ENCODE measurements around the gene ITGA6.
"Not testable (repeated sequence)": the region's sequence is repeated elsewhere in the genome, so short reads cannot be mapped to it uniquely, and the experiment has no call there.

ITGA6 gene

GRCh38 chr2:172518995-172519394, 91.6 kb downstream of the ITGA6 start:
- DNase-seq (ENCODE audit: low spot score): no peak

DNA sequence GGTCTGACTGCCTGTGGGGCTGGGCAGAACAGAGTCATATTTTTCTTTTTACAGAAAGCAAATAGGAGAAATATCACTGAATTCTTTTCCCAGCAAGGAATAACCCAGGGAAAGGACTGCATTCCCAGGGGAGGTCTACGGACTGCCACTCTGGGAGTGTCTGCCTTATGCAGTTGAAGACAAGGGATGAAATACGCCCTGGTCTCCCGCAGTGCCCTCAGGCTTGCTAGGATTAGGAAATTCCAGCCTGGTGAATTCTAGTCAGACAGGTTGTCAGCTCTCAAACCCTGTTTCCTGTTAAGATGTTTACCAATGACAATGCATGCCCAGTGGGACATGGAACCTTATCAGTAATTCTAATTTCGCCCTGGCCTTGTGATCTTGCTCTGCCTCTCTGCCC, 98.2 kb downstream of the ITGA6 start:
- no peak for DNase-seq (ENCODE audit: low spot score)

DNA sequence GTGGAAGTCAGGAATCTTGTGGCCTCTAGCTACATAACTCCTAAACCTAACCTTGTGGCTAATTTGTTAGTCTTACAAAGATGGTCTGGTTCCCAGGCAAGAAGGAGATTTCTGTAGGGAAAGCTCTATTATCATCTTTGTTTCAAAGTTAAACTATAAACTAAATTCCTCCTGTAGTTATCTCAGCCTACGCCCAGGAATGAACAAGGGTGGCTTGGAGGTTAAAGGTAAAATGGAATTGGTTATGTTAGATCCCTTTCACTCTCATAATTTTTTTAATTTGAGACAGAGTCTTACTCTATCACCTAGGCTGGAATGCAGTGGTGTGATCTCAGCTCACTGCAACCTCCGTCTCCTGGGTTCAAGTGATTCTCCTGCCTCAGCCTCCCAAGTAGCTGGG, 103.9 kb downstream of the ITGA6 start:
- no peak for DNase-seq (ENCODE audit: low spot score)

GRCh38 chr2:172532461-172532860, 105.1 kb downstream of the ITGA6 start:
- not testable (repeated sequence) for DNase-seq (ENCODE audit: low spot score)

DNA sequence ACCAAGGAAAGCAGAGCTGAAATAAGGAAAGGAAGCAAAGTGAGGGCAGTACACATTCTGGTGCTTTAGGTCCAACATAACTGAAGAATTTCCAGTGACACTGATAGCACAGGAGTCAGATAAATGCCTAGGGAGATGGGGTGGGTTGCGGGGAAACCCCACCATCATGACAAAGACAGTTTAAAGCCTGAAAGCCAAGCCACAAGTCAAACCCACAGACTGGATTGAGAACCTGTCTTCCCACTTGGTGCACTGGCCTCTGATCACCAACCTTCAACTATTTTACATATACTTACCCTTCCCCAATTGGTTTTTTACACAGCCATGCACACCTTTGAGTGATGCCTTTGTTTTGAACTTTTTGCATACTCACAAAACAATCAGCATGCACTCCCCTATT, 106.3 kb downstream of the ITGA6 start:
- DNase-seq (ENCODE audit: low spot score): no peak

DNA sequence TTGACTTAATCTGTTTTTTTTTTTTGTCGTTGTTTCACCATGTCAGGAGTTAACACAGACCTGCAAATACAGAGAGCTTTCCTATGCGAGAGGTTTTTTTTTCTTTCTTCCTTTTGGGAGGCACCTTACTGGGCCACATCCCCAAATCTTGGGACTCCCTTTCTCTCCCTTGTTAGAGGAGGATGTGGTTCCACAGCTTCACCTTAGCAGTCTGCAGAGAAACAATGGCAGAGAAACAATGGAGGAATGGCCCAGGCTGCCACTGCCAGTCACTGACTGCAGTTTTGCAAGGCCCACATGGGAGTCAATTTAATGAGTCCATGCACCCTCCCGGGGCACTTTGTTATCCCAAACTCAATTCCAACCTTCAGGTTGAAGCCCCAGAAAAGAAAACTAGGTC, 107.7 kb downstream of the ITGA6 start:
- no peak for DNase-seq (ENCODE audit: low spot score)

DNA sequence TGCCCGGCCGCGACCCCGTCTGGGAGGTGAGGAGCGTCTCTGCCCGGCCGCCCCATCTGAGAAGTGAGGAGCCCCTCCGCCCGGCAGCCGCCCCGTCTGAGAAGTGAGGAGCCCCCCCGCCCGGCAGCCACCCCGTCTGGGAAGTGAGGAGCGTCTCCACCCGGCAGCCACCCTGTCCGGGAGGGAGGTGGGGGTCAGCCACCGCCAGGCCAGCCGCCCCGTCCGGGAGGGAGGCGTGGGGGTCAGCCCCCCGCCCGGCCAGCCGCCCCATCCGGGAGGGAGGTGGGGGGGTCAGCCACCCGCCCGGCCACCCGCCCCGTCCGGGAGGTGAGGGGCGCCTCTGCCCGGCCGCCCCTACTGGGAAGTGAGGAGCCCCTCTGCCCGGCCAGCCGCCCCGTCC, 110.5 kb downstream of the ITGA6 start:
- not testable (repeated sequence) for DNase-seq (ENCODE audit: low spot score)

DNA sequence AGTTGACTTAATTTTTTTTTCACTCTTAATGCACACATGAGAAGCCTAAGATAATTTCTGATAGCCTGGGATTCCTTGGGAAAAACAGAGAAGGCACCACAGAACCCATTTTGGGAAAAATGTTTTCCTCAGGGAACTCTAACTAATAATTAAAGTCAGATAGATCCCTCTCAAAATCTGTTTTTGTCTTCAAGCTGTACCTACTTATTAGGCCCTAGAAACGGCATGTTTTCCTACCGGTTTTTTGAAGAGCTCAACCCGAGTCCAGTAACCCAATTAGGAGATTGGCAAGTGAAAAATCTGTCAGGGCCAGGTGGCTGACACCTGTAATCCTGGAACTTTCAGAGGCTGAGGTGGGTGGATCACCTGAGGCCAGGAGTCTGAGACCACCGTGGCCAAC, 112.4 kb downstream of the ITGA6 start:
- DNase-seq (ENCODE audit: low spot score): no peak

DNA sequence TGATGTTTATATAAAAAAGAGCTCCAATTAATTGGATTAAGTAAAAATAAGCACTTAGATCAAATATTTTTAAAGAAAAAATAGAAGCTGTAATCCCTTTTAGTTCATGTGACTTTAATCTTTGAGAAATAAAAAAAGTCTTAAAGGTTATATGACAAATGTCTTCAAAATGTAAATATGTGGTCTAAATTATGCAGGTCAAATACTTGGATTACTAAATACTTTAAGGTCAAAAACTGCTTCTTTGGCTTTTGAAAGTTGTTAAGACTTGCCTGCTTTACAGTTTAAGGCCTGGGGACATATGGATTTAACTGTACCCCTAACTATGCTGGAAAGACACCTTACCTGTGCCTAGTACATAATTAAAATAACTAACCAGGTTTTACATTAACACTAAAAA, 113.0 kb downstream of the ITGA6 start:
- no peak for DNase-seq (ENCODE audit: low spot score)

- no peak for DNase-seq (ENCODE audit: low spot score)
Observed at GRCh38 chr2:172545408-172546075, 118.2 kb downstream of the ITGA6 start.

DNA sequence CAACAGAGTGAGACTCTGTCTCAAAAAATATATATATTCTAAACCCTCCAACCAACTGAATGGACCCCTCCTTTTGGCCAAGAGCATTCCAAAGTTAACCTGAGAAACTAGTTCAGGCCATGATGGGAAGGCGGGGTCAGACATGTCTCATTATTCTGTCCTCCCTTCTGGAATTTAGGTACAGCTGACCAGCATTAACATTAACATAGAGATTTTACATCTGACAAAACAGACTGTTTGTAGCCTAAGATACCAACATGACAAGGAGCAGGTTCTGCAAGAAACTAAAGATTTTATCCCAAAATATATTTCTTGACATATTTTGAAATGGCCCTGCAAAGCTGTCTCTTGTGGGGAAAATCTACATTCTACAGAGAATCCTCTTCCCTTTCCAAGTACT, 121.7 kb downstream of the ITGA6 start:
- DNase-seq (ENCODE audit: low spot score): no peak

DNA sequence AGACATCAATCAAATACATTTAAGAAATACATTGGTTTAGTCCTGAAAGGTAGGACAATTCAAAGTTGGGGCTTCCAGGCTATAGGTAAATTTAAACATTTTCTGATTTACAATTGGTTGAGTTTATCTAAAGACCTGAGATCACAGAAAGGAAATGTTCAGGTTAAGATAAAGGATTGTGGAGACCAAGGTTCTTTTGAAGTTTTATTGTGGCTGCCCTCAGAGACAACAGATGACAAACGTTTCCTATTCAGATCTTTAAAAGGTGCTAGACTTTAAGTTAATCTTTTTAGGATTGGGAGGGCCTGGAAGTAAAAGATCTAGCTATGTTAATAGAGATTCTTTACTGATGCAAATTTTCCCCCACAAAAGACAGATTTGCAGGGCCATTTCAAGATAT, 122.4 kb downstream of the ITGA6 start:
- DNase-seq (ENCODE audit: low spot score): not testable (repeated sequence)

GRCh38 chr2:172550419-172550818, 123.0 kb downstream of the ITGA6 start:
- DNase-seq (ENCODE audit: low spot score): no peak

GRCh38 chr2:172551271-172551670, 123.9 kb downstream of the ITGA6 start:
- DNase-seq (ENCODE audit: low spot score): no peak

DNA sequence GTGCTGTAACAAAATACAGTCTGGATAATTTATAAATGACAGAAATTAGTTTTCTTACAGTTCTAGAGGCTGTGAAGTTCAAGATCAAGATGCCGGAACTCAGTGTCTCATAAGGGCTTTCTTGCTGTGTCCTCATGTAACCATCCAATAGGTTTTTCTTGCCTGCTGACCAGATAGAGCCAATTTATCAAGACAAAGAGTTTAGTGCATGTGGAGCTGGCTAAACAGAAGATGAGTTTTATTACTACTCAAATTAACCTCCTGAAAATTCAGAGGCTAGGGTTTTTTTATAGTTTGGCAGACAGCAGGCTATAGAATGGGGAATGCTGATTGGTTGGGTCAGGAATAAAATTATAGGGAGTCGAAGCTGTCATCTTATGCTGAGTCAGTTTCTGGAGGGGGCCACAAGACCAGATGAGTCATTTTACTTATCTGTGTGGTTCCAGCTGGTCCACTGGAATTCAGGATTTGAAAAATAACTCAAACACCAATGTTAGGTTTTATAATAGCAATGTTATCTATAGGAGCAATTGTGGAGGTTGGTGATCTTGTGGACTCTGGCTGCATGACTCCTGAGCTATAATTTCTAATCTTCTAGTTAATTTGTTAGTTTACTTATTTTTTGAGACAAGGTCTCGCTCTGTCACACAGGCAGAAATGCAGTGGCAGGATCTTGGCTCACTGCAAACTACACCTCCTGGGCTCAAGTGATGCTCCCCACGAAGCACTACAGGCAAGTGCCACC, 125.3 kb downstream of the ITGA6 start:
- DNase-seq (ENCODE audit: low spot score): no peak

DNA sequence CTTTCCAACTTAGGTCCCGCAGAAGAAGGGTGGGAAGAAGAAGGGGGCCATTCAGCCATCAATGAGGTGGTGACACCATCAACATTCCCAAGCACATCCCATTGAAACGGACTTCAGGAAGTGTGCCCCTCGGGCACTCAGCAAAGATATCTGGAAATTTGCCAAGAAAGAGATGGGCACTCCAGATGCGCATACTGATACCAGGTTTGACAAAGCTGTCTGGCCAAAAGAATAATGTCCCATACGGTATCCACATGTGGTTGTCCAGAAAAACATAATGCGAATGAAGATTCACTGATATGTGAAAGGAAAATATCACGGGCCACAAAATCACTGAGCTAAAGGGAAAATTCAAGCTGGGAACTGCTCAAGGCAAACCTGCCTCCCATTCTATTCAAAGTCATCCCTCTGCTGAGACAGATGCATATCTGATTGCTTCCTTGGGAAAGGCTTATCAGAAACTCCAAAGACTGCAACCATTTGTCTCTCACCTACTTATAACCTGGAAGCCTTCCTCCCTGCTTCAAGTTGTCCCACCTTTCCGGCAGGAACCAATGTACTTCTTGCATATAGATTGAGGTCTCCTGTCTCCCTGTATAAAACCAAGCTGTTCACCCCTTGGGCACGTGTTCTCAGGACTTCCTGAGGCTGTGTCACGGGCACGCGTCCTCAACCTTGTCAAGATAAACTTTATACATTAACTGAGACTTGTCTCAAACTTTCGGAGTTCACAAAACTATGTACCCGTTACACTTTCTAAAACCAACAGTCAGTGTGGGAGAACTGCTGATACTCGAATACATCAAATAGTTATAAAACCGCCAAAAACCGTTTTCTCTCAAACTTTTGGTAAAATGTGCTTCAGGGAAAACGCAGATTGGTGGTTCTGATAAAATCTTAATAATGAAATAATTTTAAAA, 127.2 kb downstream of the ITGA6 start:
- no peak for DNase-seq (ENCODE audit: low spot score)

DNA sequence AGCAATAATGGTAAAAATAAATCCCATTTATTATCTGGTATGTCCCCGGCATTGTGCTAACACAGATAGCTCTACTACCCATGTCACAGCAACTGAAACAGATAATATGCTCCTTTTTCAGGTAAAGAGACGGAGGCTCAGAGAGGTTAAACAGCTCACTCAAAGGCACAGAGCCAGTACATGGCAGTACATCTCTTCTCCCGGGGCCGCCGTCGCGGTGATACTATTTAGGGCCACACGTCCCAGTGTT, 127.8 kb downstream of the ITGA6 start:
- no peak for DNase-seq (ENCODE audit: low spot score)
